Raji (cell line): ENCODE data around the gene KISS1R.

Experiments used
- POLR2A ChIP-seq: IDR thresholded peaks from 2 replicates; pipeline ENCODE4 v1.6.1; 2011; ENCODE audit warnings: low read depth, low read length, control low read depth; ENCODE audit not compliant: insufficient read depth

KISS1R gene

DNA sequence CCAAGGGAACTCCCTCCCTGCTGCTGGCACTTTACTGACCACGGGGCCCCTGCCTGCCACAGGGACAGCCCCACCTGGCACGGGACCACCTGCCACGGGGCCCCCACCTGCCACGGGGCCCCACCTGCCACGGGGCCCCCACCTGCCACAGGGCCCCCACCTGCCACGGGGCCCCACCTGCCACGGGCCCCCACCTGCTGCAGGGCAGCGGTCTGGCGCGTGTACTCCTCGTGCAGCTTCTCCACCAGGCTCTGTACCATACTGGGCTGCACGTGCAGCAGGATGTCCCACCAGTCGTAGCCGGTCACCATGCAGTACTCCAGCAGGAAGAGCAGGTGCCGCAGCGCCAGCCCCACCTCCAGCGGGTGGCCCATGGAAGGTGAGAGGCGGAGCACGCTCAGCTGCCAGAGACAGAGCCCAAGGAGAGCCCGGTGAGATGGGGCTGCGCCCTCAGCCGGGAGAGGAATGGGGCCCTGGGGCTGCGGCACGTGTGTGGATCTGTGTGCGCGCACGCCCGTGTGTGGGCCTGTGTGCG, 40.3 kb upstream of the KISS1R start:
- no peak for TF ChIP-seq POLR2A

DNA sequence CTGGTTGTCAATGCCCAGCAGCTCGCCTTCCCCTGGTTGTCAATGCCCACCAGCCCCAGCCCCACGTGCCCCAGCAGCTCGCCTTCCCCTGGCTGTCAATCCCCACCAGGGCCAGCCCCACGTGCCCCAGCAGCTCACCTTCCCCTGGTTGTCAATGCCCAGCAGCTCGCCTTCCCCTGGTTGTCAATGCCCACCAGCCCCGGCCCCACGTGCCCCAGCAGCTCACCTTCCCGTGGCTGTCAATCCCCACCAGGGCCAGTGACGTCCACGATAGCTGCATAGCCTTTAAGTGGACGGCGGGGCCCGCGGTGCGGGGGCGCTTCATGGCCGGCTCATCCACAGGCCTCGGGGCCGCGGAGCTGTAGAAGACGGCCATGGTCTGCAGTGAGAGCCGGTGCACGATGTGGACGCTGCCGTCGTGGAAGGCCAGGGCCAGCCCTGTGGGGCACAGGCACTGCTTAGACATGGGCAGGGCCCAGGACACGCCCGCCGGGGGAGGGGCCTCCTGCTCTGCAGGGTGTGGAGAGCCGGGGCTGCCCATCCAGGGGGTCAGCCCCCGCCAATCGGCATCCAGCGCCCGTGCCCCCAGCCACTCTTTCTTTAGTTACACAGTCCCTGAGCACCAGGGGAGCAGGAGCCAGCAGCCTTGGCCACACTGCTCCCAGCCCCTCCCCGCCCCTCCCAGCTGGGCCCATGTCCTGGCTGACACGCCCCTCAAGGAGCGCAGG, 37.3 kb upstream of the KISS1R start:
- no peak for TF ChIP-seq POLR2A

DNA sequence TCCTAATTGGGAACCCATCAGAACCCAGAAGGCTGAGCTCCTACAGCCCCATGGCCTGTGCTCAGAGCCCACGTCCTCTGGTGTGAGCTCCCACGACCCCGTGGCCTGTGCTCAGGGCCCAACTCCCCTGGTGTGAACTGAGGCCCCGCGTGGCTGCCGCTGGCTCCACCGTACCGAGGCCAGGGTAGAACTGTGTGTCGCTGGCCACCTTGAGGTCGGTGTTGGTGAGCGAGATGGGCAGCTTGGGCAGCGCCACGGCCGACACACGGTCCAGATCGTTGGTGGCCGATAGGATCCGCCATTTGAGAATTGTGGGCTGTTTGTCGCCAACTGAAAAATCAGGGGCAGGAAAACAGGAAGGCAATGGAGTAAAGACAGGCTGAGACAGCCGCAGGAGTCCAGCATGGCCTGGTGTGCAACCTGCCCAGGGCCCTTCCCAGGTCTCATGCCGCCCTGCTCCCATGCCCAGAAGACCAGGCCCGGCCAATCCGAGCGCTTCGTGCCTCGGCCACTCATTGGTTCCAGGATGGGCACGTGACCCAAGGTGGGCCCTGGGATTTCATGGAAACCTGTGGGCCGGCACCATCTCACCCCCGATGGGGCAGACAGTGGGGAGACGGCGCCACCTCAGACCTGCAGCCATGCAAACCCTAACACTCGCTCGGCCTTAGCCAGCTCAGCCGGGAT, 35.6 kb upstream of the KISS1R start:
- TF ChIP-seq POLR2A = no peak

DNA sequence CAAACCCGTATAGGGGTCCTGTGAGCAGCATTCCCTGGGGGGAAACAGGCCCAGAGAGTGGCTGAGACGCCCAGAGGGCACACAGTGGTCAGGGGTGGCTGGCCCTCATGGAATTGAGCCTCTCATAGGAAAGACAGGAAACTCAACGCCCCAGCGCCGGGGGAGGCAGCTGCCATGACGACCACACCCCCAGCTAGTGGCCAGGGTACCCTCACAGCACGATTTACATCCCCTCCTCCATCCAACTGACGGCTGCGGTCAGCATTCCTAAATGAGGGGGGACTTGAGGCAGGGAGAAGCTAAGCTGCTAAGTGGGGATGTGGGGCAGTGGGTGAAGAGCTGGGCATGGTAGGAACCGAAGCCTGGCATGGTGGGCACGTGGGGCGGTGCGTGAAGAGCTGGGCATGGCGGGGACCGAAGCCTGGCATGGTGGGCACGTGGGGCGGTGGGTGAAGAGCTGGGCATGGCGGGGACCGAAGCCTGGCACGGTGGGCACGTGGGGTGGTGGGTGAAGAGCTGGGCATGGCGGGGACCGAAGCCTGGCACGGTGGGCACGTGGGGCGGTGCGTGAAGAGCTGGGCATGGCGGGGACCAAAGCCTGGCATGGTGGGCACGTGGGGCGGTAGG, 34.1 kb upstream of the KISS1R start:
- TF ChIP-seq POLR2A = no peak

DNA sequence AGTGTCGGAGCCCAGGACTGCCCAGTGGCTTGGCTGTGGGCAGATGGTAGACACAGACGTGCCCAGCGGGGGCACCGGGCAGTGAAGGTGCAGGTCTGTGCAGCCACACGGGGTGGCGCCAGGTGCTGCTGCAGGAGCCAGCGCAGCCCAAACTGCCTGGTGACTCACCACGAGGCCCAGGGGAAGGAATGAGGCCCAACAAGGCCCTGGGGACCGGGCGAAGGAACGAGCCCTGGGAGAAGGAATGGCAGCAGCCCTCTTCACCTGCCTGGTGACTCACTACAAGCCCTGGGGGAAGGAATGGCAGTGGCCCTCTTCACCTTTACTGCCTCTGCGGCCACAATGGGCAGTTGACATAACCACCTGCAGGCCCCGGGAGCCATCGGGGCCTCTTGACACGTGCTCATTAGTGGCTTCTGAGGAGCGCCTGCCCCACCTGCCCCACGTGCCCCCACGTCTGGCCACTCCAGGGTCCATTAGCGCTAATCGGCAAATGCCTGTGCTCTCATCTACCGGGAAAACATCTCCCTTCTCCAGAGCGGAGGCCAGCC, 33.4 kb upstream of the KISS1R start:
- TF ChIP-seq POLR2A = no peak

DNA sequence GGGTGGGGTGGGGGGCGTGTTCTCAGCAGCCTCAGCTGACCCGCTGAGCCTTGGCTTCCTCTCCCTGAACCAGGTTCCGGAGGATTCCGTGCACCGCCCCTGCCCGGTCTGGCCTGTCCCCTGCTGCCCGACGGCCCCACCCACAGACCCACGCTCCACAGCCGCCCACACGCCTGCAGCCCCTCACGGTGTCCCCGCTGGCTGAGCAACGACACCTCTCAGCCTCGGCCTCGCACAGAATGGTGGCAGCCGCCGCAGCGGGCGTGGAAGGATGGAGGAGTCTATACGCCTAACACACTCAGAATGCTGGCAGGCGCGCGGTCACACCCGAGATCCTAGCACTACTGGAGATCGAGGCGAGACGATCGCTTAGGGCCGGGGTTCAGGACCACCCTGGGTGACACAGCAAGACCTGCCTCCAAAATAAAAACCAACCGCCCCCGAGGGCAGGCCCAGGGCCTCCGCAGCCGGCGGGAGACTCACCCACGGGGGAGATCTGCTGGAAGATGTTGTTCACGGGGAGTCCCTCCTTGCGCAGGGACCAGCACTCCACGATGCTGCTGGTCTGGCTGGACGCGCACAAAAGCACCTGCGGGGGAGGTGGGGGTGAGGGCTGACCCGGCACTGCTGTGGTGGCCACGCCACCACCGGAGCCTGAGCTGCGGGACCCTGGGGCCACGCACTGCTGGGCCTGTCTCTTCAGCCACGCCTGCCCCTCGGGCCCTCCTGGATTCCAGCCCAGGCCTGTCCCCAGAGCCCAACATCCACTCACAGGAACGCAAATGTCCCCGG, 32.5 kb upstream of the KISS1R start:
- TF ChIP-seq POLR2A = no peak

DNA sequence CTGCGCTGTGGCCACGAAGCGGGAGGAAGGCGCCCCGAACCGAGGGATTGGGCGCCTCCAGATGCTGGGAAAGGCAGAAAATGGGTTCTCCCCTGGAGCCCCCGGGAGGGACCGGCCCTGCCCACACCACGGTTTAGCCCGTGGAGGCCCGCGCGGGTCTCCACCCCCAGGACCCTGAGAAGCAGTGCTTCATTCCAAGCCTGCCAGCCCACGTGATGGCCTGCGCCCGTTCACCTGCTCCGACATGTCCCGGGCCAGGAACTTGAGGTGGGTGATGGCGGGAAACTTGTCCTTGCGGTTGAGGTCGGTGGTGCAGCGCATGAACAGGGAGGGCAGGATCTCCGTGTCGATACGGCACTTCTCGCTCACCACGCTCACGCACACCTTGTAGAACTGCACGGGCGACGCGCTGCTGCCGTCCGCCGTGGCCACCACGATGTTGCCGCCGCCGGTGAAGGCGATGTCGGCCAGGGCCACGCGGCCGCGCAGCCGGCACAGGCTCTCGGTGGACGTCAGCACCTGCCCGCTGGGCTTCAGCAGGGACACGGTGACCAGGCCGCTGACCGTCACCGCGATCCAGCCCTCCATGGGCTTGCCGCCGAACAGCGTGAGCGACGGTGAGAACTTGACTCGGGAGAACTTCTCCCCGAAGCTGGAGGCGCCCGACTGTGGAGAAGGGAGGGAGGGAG, 31.5 kb upstream of the KISS1R start:
- no peak for TF ChIP-seq POLR2A

DNA sequence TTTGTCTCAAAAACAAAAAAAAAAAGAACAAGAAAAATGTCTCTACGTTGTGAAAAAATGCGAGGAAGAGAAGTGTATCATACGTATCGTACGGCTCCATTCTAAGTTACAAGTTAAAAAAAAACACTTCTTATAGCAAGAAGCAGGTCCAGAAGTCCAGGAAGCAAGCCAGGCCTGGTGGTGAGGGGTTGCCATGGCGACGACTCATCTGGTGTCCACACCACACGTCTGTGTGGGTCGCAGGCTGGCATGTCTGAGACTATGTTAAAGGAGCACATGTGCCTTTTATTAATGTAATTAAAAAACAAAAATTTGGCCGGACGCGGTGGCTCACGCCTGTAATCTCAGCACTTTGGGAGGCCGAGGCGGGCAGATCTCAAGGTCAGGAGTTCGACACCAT, 30.1 kb upstream of the KISS1R start:
- no peak for TF ChIP-seq POLR2A

GRCh38 chr19:887599-887998, 29.5 kb upstream of the KISS1R start:
- TF ChIP-seq POLR2A = no peak

GRCh38 chr19:888581-889385, 28.4 kb upstream of the KISS1R start:
- TF ChIP-seq POLR2A = no peak

DNA sequence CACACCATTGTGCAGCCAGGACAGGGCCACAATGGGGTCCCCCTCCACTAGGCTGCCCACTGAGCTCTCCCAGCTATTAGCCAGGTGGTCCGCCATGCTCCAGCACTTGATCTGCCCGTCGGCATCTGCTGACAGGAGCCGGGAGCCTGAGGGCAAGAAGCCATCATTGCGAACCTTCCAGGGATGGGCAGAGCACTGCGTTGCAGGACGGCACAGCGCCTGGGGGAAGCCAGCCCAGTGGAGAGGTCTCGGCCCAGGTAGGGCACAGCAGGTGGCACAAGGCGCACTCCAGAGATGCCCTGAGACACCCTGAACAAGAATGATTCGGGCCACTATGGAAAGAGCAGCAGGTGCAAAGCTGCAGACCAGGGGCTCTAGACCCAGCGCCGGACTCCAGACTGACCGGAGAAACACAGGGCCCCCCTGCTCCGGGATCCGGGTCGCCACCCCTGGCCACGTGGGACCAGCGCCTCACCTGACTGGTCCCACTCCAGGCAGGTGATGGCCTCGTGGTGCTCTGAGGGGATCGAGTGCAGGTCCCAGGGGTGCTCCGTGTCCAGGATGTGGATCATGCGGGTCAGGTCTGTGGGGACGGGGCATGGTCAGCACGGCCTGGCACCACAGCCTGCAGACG, 27.4 kb upstream of the KISS1R start:
- TF ChIP-seq POLR2A = no peak

GRCh38 chr19:890831-891230, 26.3 kb upstream of the KISS1R start:
- no peak for TF ChIP-seq POLR2A

GRCh38 chr19:892243-892893, 24.8 kb upstream of the KISS1R start:
- no peak for TF ChIP-seq POLR2A
